GM08714 (cell line): Measurements from ENCODE around the gene HEYL.

ENCODE experiments used
- H3K4me3 ChIP-seq: fragments of 200-500 bp; sonication (Bioruptor generic); 2 replicates; pipeline ENCODE4 v1.5.1; 2014; ENCODE audit warnings: mild to moderate bottlenecking, low read length, inconsistent platforms
- ZNF274 ChIP-seq: IDR thresholded peaks from 2 replicates; pipeline ENCODE4 v1.6.1; 2012; ENCODE audit warnings: mild to moderate bottlenecking, low read depth, low read length

HEYL gene

DNA sequence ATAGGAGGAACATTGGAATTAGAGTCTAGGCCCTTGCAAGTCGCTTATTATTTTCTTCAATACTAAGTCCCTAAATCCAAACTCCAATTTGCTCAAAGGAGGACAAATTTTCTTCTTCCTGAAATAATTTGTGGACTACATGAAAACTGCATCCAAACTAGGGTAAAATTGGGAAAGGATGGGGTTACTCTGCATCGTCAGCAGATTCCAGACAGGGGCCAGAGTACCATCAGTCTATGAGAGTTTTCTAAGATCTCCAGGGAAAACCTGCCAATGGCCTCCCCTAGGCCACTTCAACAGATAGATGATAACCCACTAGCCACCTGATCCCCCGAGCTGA, 508 bp downstream of the HEYL start:
- no peak overlapping the region for H3K4me3 ChIP-seq
- TF ChIP-seq ZNF274, result no peak

DNA sequence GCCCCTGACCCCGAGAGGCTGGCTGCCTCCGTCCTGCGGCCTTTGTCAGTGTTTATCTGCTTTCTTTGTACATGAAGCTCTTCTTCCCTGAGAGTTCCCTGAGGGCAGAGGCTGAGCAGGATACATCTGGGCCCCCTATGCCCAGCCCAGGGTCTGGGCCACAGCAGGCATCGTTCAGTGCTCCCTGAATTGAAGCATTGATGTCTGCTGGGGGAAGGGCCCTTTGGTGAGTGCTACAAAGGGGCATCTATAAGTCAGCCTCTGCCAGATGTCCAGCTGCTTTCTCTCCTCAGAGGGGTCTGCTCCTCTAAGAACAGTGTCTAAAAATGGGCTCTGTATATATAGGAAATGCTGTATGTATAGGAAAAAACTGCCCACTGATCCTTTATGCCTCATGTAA, 2.1 kb downstream of the HEYL start:
- no peak overlapping the region for H3K4me3 ChIP-seq
- no peak for TF ChIP-seq ZNF274

DNA sequence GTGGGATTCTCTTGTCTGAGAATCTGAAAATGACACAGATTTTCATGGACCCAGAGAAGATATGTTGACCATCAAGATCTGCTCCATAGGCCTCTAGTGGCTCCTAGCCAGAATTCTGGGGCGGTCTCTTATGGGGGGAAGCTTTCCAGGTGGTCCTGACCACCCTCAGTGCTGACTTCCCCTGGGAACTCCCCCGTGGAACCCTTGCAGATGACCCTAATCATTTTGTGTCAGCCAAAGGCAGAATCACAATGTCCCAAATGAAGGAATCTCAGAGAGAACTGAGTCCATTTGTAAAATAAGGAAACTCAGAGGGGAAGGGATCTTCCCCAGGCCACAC, 3.6 kb downstream of the HEYL start:
- no peak for TF ChIP-seq ZNF274

DNA sequence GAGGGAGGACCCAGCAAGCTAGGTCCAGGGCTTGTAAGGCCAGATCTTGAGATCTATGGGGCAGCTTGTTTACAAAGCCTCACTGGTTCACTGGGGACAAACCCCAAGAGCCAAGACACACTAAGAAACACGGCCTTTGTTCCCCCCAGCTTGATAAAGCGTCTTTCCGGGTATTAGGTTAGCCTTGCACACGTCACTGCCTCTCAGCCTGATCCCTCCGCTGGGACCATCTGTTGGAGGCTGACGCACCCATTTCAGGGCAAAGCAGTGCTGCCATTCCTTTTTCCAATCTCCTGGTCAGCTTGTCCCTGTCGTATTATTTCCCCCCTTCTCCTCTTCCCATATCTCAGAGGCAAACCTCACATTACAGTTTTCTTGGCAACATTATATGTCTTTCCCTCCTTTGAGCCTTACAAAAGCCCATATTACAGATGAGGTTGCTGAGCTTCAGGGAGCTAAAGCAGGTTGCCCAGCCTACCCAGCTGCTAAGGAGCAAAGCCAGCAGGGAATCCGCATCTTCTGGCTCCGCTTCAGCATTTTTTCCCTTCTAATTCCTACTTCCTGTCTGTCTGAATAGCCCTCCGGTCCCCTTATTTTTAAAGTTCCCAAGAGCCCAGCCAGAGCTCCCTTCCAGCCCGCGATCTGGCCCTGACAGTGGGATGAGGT, 4.1 kb downstream of the HEYL start:
- no peak for TF ChIP-seq ZNF274
- no peak overlapping the region for H3K4me3 ChIP-seq

More for the DNA sequence above, 3.6 kb downstream of the HEYL start:
- no peak overlapping the region for H3K4me3 ChIP-seq

- no peak for TF ChIP-seq ZNF274
- H3K4me3 ChIP-seq, result no peak overlapping the region
Measured at GRCh38 chr1:39633422-39633821, 6.0 kb downstream of the HEYL start.

GRCh38 chr1:39632682-39633417, 6.6 kb downstream of the HEYL start:
- H3K4me3 ChIP-seq, result no peak overlapping the region
- no peak for TF ChIP-seq ZNF274

DNA sequence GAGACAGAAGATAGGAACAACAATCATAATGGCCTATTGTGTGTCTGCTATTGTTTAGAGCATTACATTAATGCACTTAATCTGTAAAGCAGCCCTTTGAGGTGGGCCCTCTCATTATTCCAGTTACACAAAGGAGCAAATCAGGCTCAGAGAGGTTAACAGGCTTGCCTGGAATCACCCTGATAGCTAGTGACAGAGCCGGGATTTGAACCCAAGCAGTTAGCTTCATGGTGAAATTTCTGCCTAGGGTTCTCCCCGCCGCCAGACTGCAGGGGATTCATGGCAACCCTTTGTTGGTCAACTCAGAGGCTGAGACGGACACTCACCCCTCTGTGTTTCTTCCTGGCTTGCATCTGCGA, 7.1 kb downstream of the HEYL start:
- no peak for TF ChIP-seq ZNF274
- no peak overlapping the region for H3K4me3 ChIP-seq

- TF ChIP-seq ZNF274, result no peak
- H3K4me3 ChIP-seq, result no peak overlapping the region
Measured at GRCh38 chr1:39631361-39632322, 7.8 kb downstream of the HEYL start.

- H3K4me3 ChIP-seq, result no peak overlapping the region
- no peak for TF ChIP-seq ZNF274
Measured at GRCh38 chr1:39628807-39629350, 10.6 kb downstream of the HEYL start.

- no peak for TF ChIP-seq ZNF274
- no peak overlapping the region for H3K4me3 ChIP-seq
Measured at GRCh38 chr1:39626646-39627045, 12.8 kb downstream of the HEYL start.

- TF ChIP-seq ZNF274, result no peak
Measured at GRCh38 chr1:39625462-39626273, 13.8 kb downstream of the HEYL start.

GRCh38 chr1:39625009-39625408, 14.4 kb downstream of the HEYL start:
- no peak for TF ChIP-seq ZNF274
- H3K4me3 ChIP-seq, result no peak overlapping the region

More at GRCh38 chr1:39625462-39626273, 13.8 kb downstream of the HEYL start:
- no peak overlapping the region for H3K4me3 ChIP-seq

DNA sequence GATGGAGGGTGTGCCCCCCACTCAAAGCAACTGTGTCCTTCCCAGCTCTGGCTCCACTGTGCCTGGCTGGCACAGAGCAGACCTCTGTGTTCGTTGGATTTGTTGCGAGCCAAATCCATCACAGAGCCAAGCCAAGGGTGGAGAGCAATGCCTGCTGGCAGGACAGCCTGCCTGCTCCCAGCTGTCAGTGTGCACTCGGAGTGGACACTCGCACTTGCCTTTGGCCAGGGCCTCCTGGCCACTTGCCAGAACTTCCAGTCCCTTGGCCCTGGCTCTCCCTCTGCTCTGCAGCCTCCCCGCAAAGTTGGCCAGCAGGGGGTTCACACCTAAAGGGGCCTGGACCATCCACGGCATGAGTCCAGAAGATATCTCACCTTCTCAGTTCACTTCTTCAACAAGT, 16.4 kb downstream of the HEYL start:
- H3K4me3 ChIP-seq, result no peak overlapping the region
- TF ChIP-seq ZNF274, result no peak

DNA sequence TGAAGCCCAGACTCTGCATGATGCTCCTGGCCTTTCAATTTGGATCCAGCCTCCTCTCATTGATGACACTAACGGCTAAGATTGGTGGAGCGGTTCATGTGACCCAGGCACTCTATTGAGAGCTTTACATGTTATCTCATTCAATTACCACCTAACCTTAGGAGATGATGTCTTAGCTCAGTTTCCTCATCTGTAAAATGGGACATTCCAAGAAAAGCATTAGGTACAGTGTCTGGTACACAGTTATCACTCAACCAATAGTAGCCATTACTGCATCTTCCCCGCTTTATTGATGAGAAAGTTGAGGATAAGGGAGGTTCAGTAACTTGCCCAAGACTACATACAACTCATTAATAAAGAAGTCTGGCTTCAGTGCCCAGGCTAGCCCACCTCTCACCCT, 17.0 kb downstream of the HEYL start:
- TF ChIP-seq ZNF274, result no peak
- no peak overlapping the region for H3K4me3 ChIP-seq

GRCh38 chr1:39620659-39621165, 18.7 kb downstream of the HEYL start:
- H3K4me3 ChIP-seq, result no peak overlapping the region
- TF ChIP-seq ZNF274, result no peak
